Smooth muscle cell of the brain vasculature (primary cell): ENCODE measurements around the gene MOB3B.

Experiments used
- DNase-seq: peaks from one replicate; pipeline ENCODE4 v3.0.0-alpha.2; 2012; ENCODE audit warnings: low read depth, low spot score

Gene MOB3B

GRCh38 chr9:27340961-27341511 is 188.6 kb downstream of the MOB3B start:
- DNase-seq: no peak

GRCh38 chr9:27340285-27340674 is 189.3 kb downstream of the MOB3B start:
- no peak for DNase-seq

GRCh38 chr9:27339661-27340284 is 189.8 kb downstream of the MOB3B start:
- no peak for DNase-seq

GRCh38 chr9:27338527-27338903 is 191.1 kb downstream of the MOB3B start:
- DNase-seq: no peak

- DNase-seq: no peak
These were observed 191.6 kb downstream of the MOB3B start for GRCh38 chr9:27337833-27338526.

GRCh38 chr9:27337236-27337635 is 192.4 kb downstream of the MOB3B start:
- DNase-seq: no peak

- no peak for DNase-seq
These were observed 192.8 kb downstream of the MOB3B start for GRCh38 chr9:27336829-27337228.

- no peak for DNase-seq
These were observed 193.5 kb downstream of the MOB3B start for GRCh38 chr9:27336126-27336525.

GRCh38 chr9:27335075-27335474 is 194.5 kb downstream of the MOB3B start:
- no peak for DNase-seq

- peak; percentile 73 for DNase-seq
These were observed 196.2 kb downstream of the MOB3B start for GRCh38 chr9:27333241-27334052.

- no peak for DNase-seq
These were observed 198.2 kb downstream of the MOB3B start for GRCh38 chr9:27331393-27331792.

- DNase-seq: no peak
These were observed 200.3 kb downstream of the MOB3B start for GRCh38 chr9:27329291-27329690.

GRCh38 chr9:27328483-27328882 is 201.1 kb downstream of the MOB3B start:
- no peak for DNase-seq

GRCh38 chr9:27311184-27311583 is 218.4 kb downstream of the MOB3B start:
- no peak for DNase-seq

GRCh38 chr9:27310582-27310981 is 219.0 kb downstream of the MOB3B start:
- DNase-seq: no peak

GRCh38 chr9:27308691-27309390 is 220.8 kb downstream of the MOB3B start:
- no peak for DNase-seq

GRCh38 chr9:27304521-27304920 is 225.1 kb downstream of the MOB3B start:
- DNase-seq: no peak

- no peak for DNase-seq
These were observed 226.4 kb downstream of the MOB3B start for GRCh38 chr9:27303219-27303618.

- no peak for DNase-seq
These were observed 232.6 kb downstream of the MOB3B start, which contains the start of gene EQTN for GRCh38 chr9:27297050-27297449. TSS of gene EQTN (minus strand) at chr9:27297150. CDS start at chr9:27297055, 95 bp downstream.

GRCh38 chr9:27293996-27294395 is 235.6 kb downstream of the MOB3B start:
- no peak for DNase-seq

- DNase-seq: no peak
These were observed 236.8 kb downstream of the MOB3B start for GRCh38 chr9:27292659-27293405.
